ENCODE data around the gene CHAF1A.

The CHAF1A gene

DNA sequence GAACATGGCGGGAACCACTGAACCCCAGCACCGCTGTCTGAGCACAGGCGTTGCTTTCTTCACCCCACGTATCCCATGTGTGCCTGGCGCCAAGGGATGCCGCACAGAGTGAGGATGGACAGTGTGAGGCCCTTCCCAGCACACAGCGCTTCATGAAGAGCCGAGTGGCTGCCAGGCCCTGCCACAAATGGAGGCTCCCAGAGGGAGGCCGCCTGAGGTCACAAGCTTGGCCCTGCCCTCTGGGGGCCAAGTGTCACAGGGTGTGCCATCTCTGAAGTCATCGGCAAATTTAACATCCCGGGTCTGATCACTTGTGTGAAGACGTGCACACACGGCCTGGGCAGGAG lies 34.7 kb upstream of the CHAF1A start:
- no peak for DNase-seq

DNA sequence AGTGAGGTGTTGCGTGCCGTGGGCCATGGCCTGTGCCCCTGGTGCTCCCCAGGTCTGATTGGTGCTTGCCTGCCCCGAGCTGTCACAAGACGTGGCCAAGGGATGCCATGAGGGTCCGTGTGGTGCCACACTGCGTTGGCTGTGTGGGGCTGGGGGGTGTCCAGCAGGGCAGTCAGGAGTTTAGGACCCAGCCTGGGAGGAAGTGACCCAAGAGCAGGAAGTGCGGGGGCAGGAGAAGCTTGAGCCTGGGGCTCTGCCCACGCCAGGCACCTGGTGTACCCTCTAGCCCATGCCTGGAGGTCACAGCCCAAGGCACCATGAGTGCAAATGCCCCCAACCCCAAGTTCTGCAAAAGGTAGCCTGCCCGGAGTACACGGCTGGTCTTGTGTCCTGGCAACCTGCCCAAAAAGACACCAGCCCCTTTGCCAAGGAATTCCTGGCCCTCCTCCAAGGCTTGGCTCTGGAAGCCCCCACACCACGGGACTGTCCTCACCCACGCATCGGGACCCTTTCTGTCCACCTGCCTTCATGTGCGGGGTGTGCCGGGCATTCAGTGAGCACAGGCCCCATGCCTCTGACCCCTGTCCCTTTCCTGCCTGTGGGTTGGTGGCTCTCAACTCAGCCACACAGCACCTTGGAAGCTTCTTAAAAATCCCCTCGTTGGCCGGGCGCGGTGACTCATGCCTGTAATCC lies 34.2 kb upstream of the CHAF1A start:
- DNase-seq = no peak

DNA sequence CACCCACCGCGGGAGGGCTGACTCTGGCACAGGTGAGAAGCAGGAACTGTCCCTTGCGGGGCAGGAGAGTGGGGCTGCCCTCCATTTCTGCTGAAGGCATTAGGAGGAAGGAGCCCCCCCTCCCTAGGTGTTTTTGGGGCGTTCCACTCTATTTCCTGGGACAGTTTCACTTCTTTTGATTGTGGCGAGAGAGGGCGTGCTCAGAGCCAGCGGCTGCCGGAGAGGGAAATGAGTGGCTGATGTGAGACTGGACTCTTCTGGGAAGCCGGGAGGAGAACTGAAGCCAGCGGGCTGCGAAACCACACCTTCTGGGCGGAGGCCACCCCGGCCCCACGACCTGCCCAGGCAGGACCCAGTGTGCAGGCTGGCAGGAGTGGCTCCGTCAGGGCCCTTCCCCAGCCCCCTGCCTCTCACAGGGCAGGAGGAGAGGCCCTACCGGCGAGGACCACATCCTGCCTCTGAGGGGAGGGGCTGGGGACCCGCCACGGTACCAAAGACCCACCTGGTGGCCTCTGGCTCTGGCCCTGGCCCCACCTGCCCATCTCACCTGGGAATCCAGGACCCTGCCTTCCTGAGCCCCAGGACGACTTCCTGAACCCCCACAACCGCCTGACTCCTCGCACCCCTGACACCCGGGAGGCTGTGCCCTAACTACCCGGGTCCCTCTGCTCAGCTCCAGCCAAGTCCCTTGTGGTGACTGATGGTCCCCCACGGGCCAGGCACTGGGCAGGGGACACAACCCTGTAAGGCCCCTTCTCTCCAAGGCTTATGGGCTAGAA lies 33.1 kb upstream of the CHAF1A start:
- DNase-seq = peak; percentile 86

GRCh38 chr19:4369888-4370260 lies 32.6 kb upstream of the CHAF1A start:
- DNase-seq = peak; percentile 78

GRCh38 chr19:4370418-4371041 lies 31.9 kb upstream of the CHAF1A start:
- DNase-seq = no peak

GRCh38 chr19:4371247-4372164 lies 30.9 kb upstream of the CHAF1A start:
- no peak for DNase-seq

GRCh38 chr19:4372165-4373012 lies 30.1 kb upstream of the CHAF1A start:
- no peak for DNase-seq

DNA sequence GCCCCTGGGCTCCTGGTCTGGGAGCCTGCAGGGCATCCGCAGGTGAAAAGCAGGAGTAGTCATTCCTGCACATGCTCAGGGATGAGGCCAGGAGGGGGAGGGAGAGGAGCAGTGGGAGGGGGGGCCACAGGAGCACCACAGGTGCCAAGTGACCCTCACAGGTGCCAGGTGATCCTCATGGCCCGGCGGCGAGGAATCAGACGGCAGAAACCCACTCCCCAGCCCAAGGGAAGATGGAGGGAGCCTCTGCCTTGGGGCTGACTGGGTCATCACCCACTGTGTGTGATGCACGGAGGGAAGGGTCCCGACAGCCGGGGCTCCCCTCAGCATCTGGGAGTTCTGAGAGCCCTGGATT lies 29.4 kb upstream of the CHAF1A start:
- DNase-seq = no peak

DNA sequence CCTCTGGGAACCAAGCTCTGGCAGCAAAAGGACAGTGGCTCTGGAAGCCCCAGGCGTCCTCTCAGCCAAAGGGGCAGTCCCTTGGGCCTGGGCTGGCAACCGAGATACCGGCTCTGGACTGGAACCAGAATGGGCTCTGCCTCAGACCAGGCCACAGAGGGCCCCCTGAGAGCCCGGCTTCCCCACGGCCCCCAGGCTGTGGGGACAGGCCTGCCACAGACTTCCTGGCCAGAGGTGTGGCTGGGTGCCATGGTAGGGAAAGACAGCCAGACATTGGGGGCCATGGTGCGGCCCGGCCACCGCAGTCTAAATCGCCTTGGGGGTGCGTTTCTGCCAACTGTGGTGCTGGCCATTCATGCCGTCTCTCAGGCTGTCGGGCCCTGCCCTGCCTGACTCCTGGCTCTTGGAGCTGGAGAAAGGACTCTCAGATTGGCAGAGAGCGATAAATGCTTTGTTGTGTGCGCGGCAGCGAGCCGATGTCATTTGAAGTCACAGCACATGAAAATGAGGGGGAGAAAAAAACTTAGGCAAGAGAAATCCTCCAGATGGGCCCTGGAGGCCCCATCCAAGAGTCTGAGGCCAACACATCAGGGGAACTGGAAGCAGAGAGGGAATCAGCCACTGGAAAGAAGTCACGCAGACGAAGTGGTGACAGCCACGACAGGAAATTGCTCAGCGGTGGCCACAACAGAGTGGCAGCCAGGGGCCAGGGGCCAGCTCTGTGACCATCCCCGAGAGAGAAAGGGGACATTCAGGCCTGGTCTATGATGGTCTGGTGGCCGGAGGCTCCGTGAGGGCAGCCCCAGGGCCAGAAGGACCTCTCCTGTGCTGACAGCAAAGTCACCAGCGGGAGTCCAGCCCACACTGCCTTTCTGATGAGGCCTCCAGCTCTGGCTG lies 28.6 kb upstream of the CHAF1A start:
- no peak for DNase-seq

GRCh38 chr19:4374498-4375163 lies 27.8 kb upstream of the CHAF1A start:
- no peak for DNase-seq

- DNase-seq = no peak
These were observed 27.0 kb upstream of the CHAF1A start for GRCh38 chr19:4375164-4376027.

- no peak for DNase-seq
These were observed 26.3 kb upstream of the CHAF1A start for GRCh38 chr19:4376028-4376670.

GRCh38 chr19:4376671-4376990 lies 25.8 kb upstream of the CHAF1A start:
- no peak for DNase-seq

DNA sequence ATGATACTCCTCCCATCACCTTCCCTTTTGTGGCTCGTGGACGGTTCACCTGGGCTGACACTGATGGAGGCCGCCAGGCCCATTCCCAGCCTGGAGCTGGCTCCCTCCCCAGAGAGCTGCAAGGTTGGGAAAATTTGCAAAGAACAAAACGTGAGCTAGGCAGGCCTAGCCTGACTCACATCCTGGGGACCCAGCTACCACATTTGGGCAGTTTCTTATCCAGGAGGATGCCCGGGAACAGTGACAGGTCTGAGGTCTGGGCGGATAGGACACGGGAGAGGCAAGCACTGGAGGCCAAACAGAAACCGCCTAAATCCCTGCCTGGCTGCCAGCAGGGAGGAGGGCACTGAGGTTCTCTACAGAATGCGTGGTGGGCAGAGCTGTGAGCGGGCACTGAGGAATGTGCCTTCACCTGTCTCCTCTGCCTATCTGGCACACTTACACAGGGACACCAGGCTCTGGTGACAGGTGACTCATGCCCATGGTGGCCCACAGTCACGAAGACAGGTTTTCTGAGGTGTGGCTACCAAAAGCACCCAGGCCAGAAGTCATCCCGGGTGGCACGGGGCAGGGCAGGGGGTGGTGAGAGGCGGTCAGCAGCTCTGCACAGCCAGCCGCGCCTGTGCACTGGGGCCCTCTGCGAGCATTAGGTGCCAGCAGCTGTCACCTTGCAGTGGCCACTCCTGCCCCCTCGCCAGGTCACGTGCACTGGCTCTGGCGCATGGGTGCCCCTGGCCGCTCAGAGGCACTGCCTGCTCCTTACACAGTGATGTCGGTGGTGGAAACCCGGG lies 25.3 kb upstream of the CHAF1A start:
- DNase-seq = no peak

- DNase-seq = no peak
These were observed 23.6 kb upstream of the CHAF1A start for GRCh38 chr19:4378886-4379285.

- peak; percentile 28 for DNase-seq
These were observed 22.8 kb upstream of the CHAF1A start for GRCh38 chr19:4379383-4380253.

DNA sequence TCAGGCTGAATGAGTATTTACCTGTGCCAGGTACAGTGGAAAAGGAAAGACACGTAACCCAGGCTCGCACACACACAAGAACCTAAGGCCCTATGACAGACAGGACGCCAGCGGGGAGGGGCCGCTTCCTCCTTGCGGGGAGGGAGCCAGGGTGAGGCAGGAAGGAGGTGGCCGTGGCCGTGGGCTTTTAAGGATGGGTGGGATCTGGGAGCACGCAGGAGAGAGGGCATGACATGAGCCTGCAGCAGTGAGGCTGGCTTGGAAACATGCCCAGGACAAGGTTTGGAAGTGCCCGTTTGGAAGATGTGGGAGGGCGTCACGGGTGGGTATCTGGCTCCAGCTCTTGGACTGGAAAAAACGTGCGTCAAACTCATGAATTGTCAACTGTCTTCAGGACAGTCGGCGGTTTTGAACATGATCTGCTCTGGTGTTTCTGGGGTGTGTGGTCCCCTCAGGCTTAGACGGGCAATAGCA lies 22.1 kb upstream of the CHAF1A start:
- DNase-seq = peak; percentile 64

Measured in CD4-positive, alpha-beta T cell treated with Interleukin-21 for 1 hour (primary cell).